Vagina (tissue), 2 donors: Measurements from ENCODE around the gene OLFML2A. TPM values are rescaled to one million over a fixed set of nuclear protein-coding genes. Genes with fewer than 3 reads are reported as not detected.
"Not testable (repeated sequence)": the region's sequence is repeated elsewhere in the genome, so short reads cannot be mapped to it uniquely, and the experiment has no call there.

Experiments
- DNase-seq, 2 donors: peaks; one replicate each; pipeline ENCODE4 v3.0.0-alpha.2; 2017; ENCODE audit errors: extremely low spot score in 2 of 2
- H3K27ac ChIP-seq: fragments of 200-600 bp; sonication (generic); one replicate; pipeline ENCODE4 v1.5.1; 2019
- H3K27me3 ChIP-seq: fragments of 200-600 bp; sonication (generic); one replicate; pipeline ENCODE4 v1.5.1; 2019
- H3K36me3 ChIP-seq, 2 donors: fragments of 200-600 bp; sonication (generic); one replicate each; pipeline ENCODE4 v1.5.1; 2017 to 2019
- H3K4me1 ChIP-seq: fragments of 200-600 bp; sonication (generic); one replicate; pipeline ENCODE4 v1.5.1; 2019
- H3K4me3 ChIP-seq, 2 donors: fragments of 200-600 bp; sonication (generic); 1 replicate in 1 of 2; 2 replicates in 1 of 2; pipeline ENCODE4 v1.5.1; 2016 to 2019
- H3K9me3 ChIP-seq: fragments of 200-600 bp; sonication (generic); one replicate; pipeline ENCODE4 v1.5.1; 2019
- POLR2A ChIP-seq, 2 donors: fragments of 450-650 bp; IDR thresholded peaks; one replicate each; pipeline ENCODE4 v1.6.1; 2017; ENCODE audit warnings: antibody characterized with exemption in 2 of 2, mild to moderate bottlenecking in 2 of 2, moderate library complexity in 2 of 2
- POLR2AphosphoS5 ChIP-seq, 2 donors: sonication (generic); formaldehyde crosslinking; IDR thresholded peaks; one replicate each; pipeline ENCODE4 v1.9.0; 2017; ENCODE audit warnings: antibody characterized with exemption in 2 of 2, mild to moderate bottlenecking in 2 of 2, low read depth in 1 of 2; ENCODE audit not compliant: insufficient read depth in 1 of 2
- intact Hi-C: fragments of 100-400 bp; cut with DNase I; formaldehyde crosslinking; loops from one replicate; pipeline ENCODE4 v1.15.1; 2023
- total RNA-seq: library from RNA; depleted of rRNA; stranded (reverse); fragments of >200 nt; gene quantifications from one replicate; pipeline ENCODE4 v1.2.3, GENCODE V29; 2016
- TF ChIP-seq, protein P1 (sequence below), 3 experiments: fragments of 450-650 bp in 2 of 3; fragments of 200-600 bp in 1 of 3; sonication (generic) in 1 of 3; IDR thresholded peaks; one replicate each; pipeline ENCODE4 v1.5.1; 2017 to 2019; ENCODE audit warnings: antibody characterized with exemption in 3 of 3, mild to moderate bottlenecking in 2 of 3, moderate library complexity in 2 of 3

The OLFML2A gene
- total RNA-seq, 1 donor from 2014 or later, result 39.3 TPM

DNA sequence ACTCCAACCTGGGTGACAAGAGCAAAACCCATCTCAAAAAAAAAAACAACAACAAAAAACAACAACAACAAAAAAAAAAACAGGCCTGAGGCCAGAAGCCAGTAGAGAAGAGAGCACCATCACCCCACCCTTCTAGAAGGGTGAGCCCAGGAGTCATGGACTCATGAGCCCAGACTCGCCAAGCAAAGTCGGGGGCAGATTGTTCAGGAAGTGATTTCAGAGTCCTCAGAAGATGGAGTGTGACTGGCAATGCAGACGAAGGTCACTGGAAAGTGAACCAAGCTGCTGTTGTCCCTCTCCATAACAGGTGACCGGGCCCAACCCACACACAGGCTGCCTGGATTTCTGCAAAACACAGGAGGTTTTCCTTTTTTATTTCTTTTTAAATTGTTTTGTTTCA, 67.4 kb downstream of the OLFML2A start:
- DNase-seq, result no peak
- no peak overlapping the region for H3K27ac ChIP-seq
- TF ChIP-seq, protein P1, sequence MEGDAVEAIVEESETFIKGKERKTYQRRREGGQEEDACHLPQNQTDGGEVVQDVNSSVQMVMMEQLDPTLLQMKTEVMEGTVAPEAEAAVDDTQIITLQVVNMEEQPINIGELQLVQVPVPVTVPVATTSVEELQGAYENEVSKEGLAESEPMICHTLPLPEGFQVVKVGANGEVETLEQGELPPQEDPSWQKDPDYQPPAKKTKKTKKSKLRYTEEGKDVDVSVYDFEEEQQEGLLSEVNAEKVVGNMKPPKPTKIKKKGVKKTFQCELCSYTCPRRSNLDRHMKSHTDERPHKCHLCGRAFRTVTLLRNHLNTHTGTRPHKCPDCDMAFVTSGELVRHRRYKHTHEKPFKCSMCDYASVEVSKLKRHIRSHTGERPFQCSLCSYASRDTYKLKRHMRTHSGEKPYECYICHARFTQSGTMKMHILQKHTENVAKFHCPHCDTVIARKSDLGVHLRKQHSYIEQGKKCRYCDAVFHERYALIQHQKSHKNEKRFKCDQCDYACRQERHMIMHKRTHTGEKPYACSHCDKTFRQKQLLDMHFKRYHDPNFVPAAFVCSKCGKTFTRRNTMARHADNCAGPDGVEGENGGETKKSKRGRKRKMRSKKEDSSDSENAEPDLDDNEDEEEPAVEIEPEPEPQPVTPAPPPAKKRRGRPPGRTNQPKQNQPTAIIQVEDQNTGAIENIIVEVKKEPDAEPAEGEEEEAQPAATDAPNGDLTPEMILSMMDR (IDR thresholded peaks at IDR 0.05), result no peak
- TF ChIP-seq POLR2AphosphoS5 (IDR thresholded peaks at IDR 0.05; ENCODE audit: insufficient read depth in 1 of 2, low read depth in 1 of 2) (no peak), POLR2A (IDR thresholded peaks at IDR 0.05) (no peak)
- H3K4me1 ChIP-seq, result no peaks in the 10 kb centered on the region
- no peaks in the 10 kb centered on the region for H3K27me3 ChIP-seq
- H3K9me3 ChIP-seq, result no peaks in the 10 kb centered on the region
- no peaks in the 10 kb centered on the region for H3K36me3 ChIP-seq
- no peak overlapping the region for H3K4me3 ChIP-seq
- intact Hi-C loops, result no loop called here

DNA sequence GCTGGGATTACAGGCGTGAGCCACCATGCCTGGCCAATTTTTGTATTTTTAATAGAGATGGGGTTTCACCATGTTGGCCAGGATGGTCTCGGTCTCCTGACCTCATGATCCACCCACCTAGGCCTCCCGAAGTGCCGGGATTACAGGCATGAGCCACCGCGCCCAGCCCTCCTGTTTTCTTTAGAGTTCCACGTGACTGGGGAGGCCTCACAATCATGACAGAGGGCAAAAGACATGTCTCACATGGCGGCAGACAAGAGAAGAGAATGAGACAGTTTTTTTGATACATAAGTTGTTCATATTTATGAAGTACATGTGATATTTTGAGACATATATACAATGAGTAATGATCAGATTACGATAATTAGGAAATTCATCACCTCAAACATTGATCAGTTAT, 69.5 kb downstream of the OLFML2A start:
- H3K27ac ChIP-seq, H3K9me3 ChIP-seq, H3K4me3 ChIP-seq, H3K27me3 ChIP-seq, H3K36me3 ChIP-seq, DNase-seq, H3K4me1 ChIP-seq, intact Hi-C loops: not testable (repeated sequence)

DNA sequence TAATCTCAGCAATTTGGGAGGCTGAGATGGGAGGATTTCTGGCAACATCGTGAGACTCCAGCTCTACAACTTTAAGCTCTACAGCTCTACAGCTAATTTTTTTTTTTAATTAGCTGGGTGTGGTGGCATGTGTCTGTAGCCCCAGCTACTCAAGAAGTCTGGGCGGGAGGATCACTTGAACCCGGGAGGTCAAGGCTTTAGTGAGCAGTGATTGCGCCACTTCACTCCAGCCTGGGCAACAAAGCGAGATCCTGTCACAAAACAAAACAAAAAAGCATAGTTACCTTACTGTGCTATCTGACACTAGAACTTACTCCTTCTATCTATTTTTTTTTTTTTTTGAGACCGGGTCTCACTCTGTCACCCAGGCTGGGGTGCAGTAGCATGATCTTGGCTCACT, 70.0 kb downstream of the OLFML2A start:
- DNase-seq, result no peak
- TF ChIP-seq POLR2A (IDR thresholded peaks at IDR 0.05), result no peak
- TF ChIP-seq POLR2AphosphoS5 (IDR thresholded peaks at IDR 0.05; ENCODE audit: insufficient read depth in 1 of 2, low read depth in 1 of 2), result no peak
- TF ChIP-seq, protein P1 (IDR thresholded peaks at IDR 0.05), result no peak
- Histone ChIP-seq H3K27ac (no peak overlapping the region), H3K27me3 (no peaks in the 10 kb centered on the region), H3K36me3 (no peaks in the 10 kb centered on the region), H3K4me1 (peaks cover 3% of the 10 kb centered on the region), H3K9me3 (no peaks in the 10 kb centered on the region), H3K4me3 (no peak overlapping the region)
- intact Hi-C loops, result no loop called here

DNA sequence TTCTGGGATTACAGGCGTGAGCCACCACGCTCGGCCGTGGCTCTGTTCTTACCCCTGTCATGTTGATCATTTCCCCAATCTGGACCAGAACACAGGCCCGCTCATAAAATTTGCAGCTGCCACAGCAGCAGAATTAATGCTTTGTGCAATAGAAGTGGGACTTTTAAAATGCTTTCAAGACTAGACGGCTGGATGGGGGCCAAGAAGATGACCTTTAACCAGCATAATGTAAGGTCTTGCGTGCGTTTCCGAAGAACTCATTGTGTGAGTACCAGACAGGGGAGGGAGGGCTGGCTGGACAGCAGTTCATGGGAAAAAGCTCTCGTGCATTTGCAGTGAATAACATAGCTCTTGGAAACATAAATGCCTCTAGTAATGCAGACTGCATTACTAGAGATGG, 72.9 kb downstream of the OLFML2A start:
- no peak for DNase-seq
- no peaks in the 10 kb centered on the region for H3K27me3 ChIP-seq
- no peak overlapping the region for H3K27ac ChIP-seq
- no peaks in the 10 kb centered on the region for H3K9me3 ChIP-seq
- intact Hi-C loops, result no loop called here
- H3K36me3 ChIP-seq, result no peaks in the 10 kb centered on the region
- TF ChIP-seq, protein P1 (IDR thresholded peaks at IDR 0.05), result no peak
- TF ChIP-seq POLR2AphosphoS5 (IDR thresholded peaks at IDR 0.05; ENCODE audit: insufficient read depth in 1 of 2, low read depth in 1 of 2) (no peak), POLR2A (IDR thresholded peaks at IDR 0.05) (no peak)
- peaks cover 20% of the 10 kb centered on the region for H3K4me1 ChIP-seq
- H3K4me3 ChIP-seq, result no peak overlapping the region

DNA sequence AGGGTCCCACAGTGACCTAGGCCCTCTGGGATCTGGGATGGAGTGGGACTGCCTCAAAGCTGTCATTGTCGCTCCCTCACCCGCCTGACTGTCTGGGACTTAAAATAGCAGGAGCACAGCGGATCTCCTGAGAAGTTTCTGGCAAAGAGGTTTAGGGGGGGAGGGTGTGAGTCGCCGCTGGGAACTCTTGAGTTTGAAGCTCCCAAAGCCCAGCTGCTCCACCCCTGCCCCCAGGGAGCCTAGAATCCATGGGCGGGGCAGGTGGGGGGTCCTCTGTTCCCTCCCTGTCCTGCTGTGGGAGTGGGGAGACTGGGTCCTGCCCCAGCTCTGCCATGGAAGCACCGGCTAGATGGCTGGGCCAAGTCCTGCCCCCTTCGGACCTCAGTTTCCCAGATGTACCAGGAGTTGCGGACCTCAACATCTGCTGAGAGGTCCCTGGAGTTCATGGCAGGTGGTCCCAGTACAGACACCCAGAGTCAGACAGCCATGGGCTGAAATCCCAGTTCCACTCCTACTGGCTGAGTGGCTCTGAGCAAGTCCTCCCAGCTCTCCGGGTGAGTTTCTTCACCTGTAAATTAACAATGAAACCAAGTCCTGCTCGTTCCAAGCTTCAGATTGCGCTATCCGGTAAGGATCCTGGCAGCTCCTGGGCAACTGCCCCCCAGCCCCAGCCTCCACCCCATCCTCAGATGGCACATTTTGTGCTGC, 75.3 kb downstream of the OLFML2A start:
- no peaks in the 10 kb centered on the region for H3K9me3 ChIP-seq
- H3K4me1 ChIP-seq, result peaks cover 20% of the 10 kb centered on the region
- intact Hi-C loops, result loop anchor here (2.0 kb wide), 1 partner anchor 79 kb away; no protein-coding TSS in a partner anchor
- no peak for DNase-seq
- peak overlapping the region; percentile 68 for H3K27ac ChIP-seq
- H3K27me3 ChIP-seq, result no peaks in the 10 kb centered on the region
- TF ChIP-seq POLR2AphosphoS5 (IDR thresholded peaks at IDR 0.05; ENCODE audit: insufficient read depth in 1 of 2, low read depth in 1 of 2) (no peak), POLR2A (IDR thresholded peaks at IDR 0.05) (no peak)
- TF ChIP-seq, protein P1 (IDR thresholded peaks at IDR 0.05), result no peak
- H3K4me3 ChIP-seq, result peak overlapping the region; percentile 44 to 47
- H3K36me3 ChIP-seq, result peaks cover 0 to 7% of the 10 kb centered on the region in 2 donors
